Activated CD8-positive, alpha-beta memory T cell treated with anti-CD3 and anti-CD28 coated beads for 36 hours (primary cell): Measurements from ENCODE around the gene M1AP. TPM values are rescaled to one million over a fixed set of nuclear protein-coding genes. Genes with fewer than 3 reads are reported as not detected.

Source experiments
- CTCF ChIA-PET: fragments of 350-600 bp; sonication (Branson Sonifier 250); formaldehyde crosslinking; loops from one replicate; lab custom pipeline; 2021; ENCODE audit warnings: antibody characterized with exemption; lab: Charles Lee
- POLR2A ChIA-PET: fragments of 350-600 bp; sonication (Branson Sonifier 250); formaldehyde crosslinking; loops from one replicate; lab custom pipeline; 2021; ENCODE audit warnings: antibody characterized with exemption; lab: Charles Lee
- total RNA-seq, 2 experiments: library from RNA; stranded (reverse); gene quantifications; one replicate each; pipeline ENCODE4 v1.2.3, GENCODE V29; 2021

M1AP gene
- total RNA-seq, 2 experiments from 2014 or later, result not detected

- POLR2A ChIA-PET, result no interaction called here
- CTCF ChIA-PET, result no interaction called here
Measured at GRCh38 chr2:74535440-74535965, 112.6 kb downstream of the M1AP start.

GRCh38 chr2:74534411-74534810 lies 113.7 kb downstream of the M1AP start:
- POLR2A ChIA-PET, result no interaction called here
- CTCF ChIA-PET, result interaction anchor here (1.3 kb wide), 1 partner anchor 14 kb away, joined by 3 read pairs; no protein-coding TSS in a partner anchor

GRCh38 chr2:74533464-74533863 lies 114.7 kb downstream of the M1AP start:
- ChIA-PET POLR2A (no interaction called here), CTCF (interaction anchor here (1.1 to 1.5 kb wide), 4 partner anchors 13 to 142 kb away, joined by 3 to 5 read pairs (median 4); partner anchors contain the start of gene PCGF1)

GRCh38 chr2:74532222-74532621 lies 115.9 kb downstream of the M1AP start:
- POLR2A ChIA-PET, result interaction anchor here (0.9 to 1.2 kb wide), 2 partner anchors 17 to 50 kb away, joined by 3 to 8 read pairs; partner anchors contain the start of gene CCDC142
- CTCF ChIA-PET, result interaction anchor here (0.8 to 4.1 kb wide), 7 partner anchors 19 to 140 kb away, joined by 3 to 20 read pairs (median 5); partner anchors contain the start of genes CCDC142, PCGF1 and TTC31

GRCh38 chr2:74531666-74532065 lies 116.5 kb downstream of the M1AP start:
- POLR2A ChIA-PET, result interaction anchor here (0.6 to 1.2 kb wide), 4 partner anchors 16 to 73 kb away, joined by 3 to 8 read pairs (median 4); partner anchors contain the start of genes CCDC142 and WBP1

GRCh38 chr2:74530239-74531187 lies 117.6 kb downstream of the M1AP start:
- ChIA-PET CTCF (interaction anchor here (0.8 to 4.1 kb wide), 7 partner anchors 8 to 74 kb away, joined by 3 to 20 read pairs (median 7); partner anchors contain the start of genes CCDC142, LBX2, MRPL53 and TTC31), POLR2A (interaction anchor here (0.5 to 1.7 kb wide), 11 partner anchors 15 to 331 kb away, joined by 3 to 10 read pairs (median 6); partner anchors contain the start of gene WBP1)

More at GRCh38 chr2:74531666-74532065, 116.5 kb downstream of the M1AP start:
- CTCF ChIA-PET, result interaction anchor here (0.8 to 4.1 kb wide), 5 partner anchors 10 to 55 kb away, joined by 3 to 20 read pairs (median 5); partner anchors contain the start of genes CCDC142 and TTC31

GRCh38 chr2:74529357-74530238 lies 118.5 kb downstream of the M1AP start, which contains the start of the genes AUP1 and HTRA2:
TSS of gene AUP1 (minus strand) at chr2:74529706. CDS start at chr2:74529629, 77 bp downstream.
TSS of gene HTRA2 (plus strand) at chr2:74529933. CDS start at chr2:74530007, 74 bp downstream.
- ChIA-PET POLR2A (interaction anchor here (0.5 to 1.7 kb wide), 9 partner anchors 15 to 330 kb away, joined by 3 to 8 read pairs (median 6); partner anchors contain the start of genes LBX2, MRPL53, TLX2 and WBP1), CTCF (interaction anchor here (0.6 to 4.1 kb wide), 9 partner anchors 10 to 73 kb away, joined by 3 to 20 read pairs (median 5); partner anchors contain the start of genes CCDC142, LBX2, MRPL53 and TTC31)

- ChIA-PET POLR2A (interaction anchor here (0.6 to 1.5 kb wide), 6 partner anchors 14 to 72 kb away, joined by 3 to 7 read pairs (median 4); partner anchors contain the start of genes LBX2, MRPL53, TLX2 and WBP1), CTCF (interaction anchor here (1.3 to 4.1 kb wide), 7 partner anchors 9 to 69 kb away, joined by 3 to 20 read pairs (median 7); partner anchors contain the start of genes CCDC142, LBX2, MRPL53 and TTC31)
Measured at GRCh38 chr2:74528600-74529356, 119.4 kb downstream of the M1AP start.

- CTCF ChIA-PET, result interaction anchor here (0.8 to 1.5 kb wide), 2 partner anchors 18 to 61 kb away, joined by 3 read pairs; no protein-coding TSS in a partner anchor
- POLR2A ChIA-PET, result no interaction called here
Measured at GRCh38 chr2:74527741-74528140, 120.4 kb downstream of the M1AP start.

- CTCF ChIA-PET, result interaction anchor here (0.5 to 1.4 kb wide), 3 partner anchors 45 to 314 kb away, joined by 3 to 4 read pairs (median 4); no protein-coding TSS in a partner anchor
- POLR2A ChIA-PET, result no interaction called here
Measured at GRCh38 chr2:74526649-74527230, 121.4 kb downstream of the M1AP start.

- ChIA-PET CTCF (interaction anchor here (0.9 to 1.4 kb wide), 2 partner anchors 44 to 51 kb away, joined by 3 to 4 read pairs; no protein-coding TSS in a partner anchor), POLR2A (no interaction called here)
Measured at GRCh38 chr2:74525717-74526648, 122.1 kb downstream of the M1AP start, which contains the start of gene DQX1. TSS of gene DQX1 (minus strand) at chr2:74526231. CDS start at chr2:74525729, 502 bp downstream.

GRCh38 chr2:74524955-74525716 lies 123.0 kb downstream of the M1AP start:
- ChIA-PET POLR2A (no interaction called here), CTCF (no interaction called here)

- ChIA-PET CTCF (interaction anchor here (1.2 kb wide), 1 partner anchor 9 kb away, joined by 3 read pairs; the partner anchor contains the start of gene TLX2), POLR2A (no interaction called here)
Measured at GRCh38 chr2:74524005-74524404, 124.1 kb downstream of the M1AP start.

GRCh38 chr2:74522516-74522915 lies 125.6 kb downstream of the M1AP start:
- POLR2A ChIA-PET, result no interaction called here
- CTCF ChIA-PET, result interaction anchor here (0.9 to 1.5 kb wide), 5 partner anchors 8 to 40 kb away, joined by 3 read pairs; partner anchors contain the start of genes CCDC142, PCGF1, TLX2 and TTC31
